K562 (cell line): ENCODE measurements around the gene TSPOAP1. TPM values are rescaled to one million over a fixed set of nuclear protein-coding genes. Genes with fewer than 3 reads are reported as not detected.

Experiments used
- ARID3B ChIP-seq: fragments of 250-450 bp; sonication (Bioruptor Pico); IDR thresholded peaks from 2 replicates; pipeline ENCODE4 v1.4.0; 2020; ENCODE audit warnings: borderline replicate concordance
- BRCA1 ChIP-seq, 2 experiments: fragments of 450-650 bp in 1 of 2; sonication (generic) in 1 of 2; formaldehyde crosslinking in 1 of 2; IDR thresholded peaks; 2 replicates each; pipeline versions ENCODE4 v1.5.0 to v1.6.1; 2017 to 2020; ENCODE audit warnings: mild to moderate bottlenecking in 1 of 2, missing genetic modification reagents in 1 of 2
- CBFA2T3 ChIP-seq: fragments of 450-650 bp; IDR thresholded peaks from 2 replicates; pipeline ENCODE4 v1.6.1; 2017
- DMBX1 ChIP-seq: fragments of 250-450 bp; sonication (Bioruptor Pico); IDR thresholded peaks from 2 replicates; pipeline ENCODE4 v1.8.0; 2022; ENCODE audit warnings: inconsistent platforms, mild to moderate bottlenecking, moderate library complexity, borderline replicate concordance
- E2F3 ChIP-seq: fragments of 250-450 bp; sonication (Bioruptor Pico); IDR thresholded peaks from 2 replicates; pipeline ENCODE4 v1.4.0; 2020; ENCODE audit warnings: mild to moderate bottlenecking
- HES1 ChIP-seq: fragments of 450-650 bp; IDR thresholded peaks from 2 replicates; pipeline ENCODE4 v1.6.1; 2016; ENCODE audit warnings: low read depth, mild to moderate bottlenecking, moderate library complexity
- NCOR1 ChIP-seq: fragments of 450-650 bp; IDR thresholded peaks from 2 replicates; pipeline ENCODE4 v1.6.1; 2016; ENCODE audit warnings: mild to moderate bottlenecking, moderate library complexity
- PBX2 ChIP-seq, 2 experiments: IDR thresholded peaks in 1 of 2; conservative IDR thresholded peaks in 1 of 2; 2 replicates each; pipeline ENCODE4 v1.6.1; 2016; ENCODE audit warnings: low read depth in 2 of 2, mild to moderate bottlenecking in 1 of 2, missing compliant biosample characterization in 1 of 2, missing genetic modification characterization in 1 of 2, moderate library complexity in 1 of 2
- PHF21A ChIP-seq: fragments of 450-650 bp; IDR thresholded peaks from 2 replicates; pipeline ENCODE4 v1.6.1; 2017; ENCODE audit warnings: low read depth, borderline replicate concordance
- PML ChIP-seq: IDR thresholded peaks from 2 replicates; pipeline ENCODE4 v1.6.1; 2012; ENCODE audit warnings: low read length, inconsistent platforms
- SAFB2 ChIP-seq: fragments of 200-400 bp; formaldehyde crosslinking; IDR thresholded peaks from 2 replicates; pipeline ENCODE4 v1.6.1; 2018; ENCODE audit warnings: borderline replicate concordance, low read length, low read depth, moderate library complexity; ENCODE audit not compliant: severe bottlenecking
- SIN3B ChIP-seq: fragments of 450-650 bp; IDR thresholded peaks from 2 replicates; pipeline ENCODE4 v1.6.1; 2017; ENCODE audit warnings: low read depth, mild to moderate bottlenecking, moderate library complexity
- SIRT6 ChIP-seq: IDR thresholded peaks from one replicate; pipeline ENCODE4 v1.6.1; 2012; ENCODE audit warnings: low read depth, mild to moderate bottlenecking, control low read depth, inconsistent platforms, low read length, moderate library complexity
- TARDBP ChIP-seq: fragments of 450-650 bp; IDR thresholded peaks from 2 replicates; pipeline ENCODE4 v1.6.1; 2016
- ZC3H4 ChIP-seq: sonication (generic); formaldehyde crosslinking; IDR thresholded peaks from 2 replicates; pipeline ENCODE4 v1.9.0; 2021; ENCODE audit warnings: missing genetic modification reagents, borderline replicate concordance
- ZNF232 ChIP-seq: sonication (generic); formaldehyde crosslinking; IDR thresholded peaks from 2 replicates; pipeline ENCODE4 v1.8.0; 2022; ENCODE audit warnings: mild to moderate bottlenecking, missing genetic modification reagents
- ZNF785 ChIP-seq: fragments of 250-450 bp; sonication (Bioruptor Pico); IDR thresholded peaks from 2 replicates; pipeline ENCODE4 v1.4.0; 2020; ENCODE audit warnings: mild to moderate bottlenecking
- polyA plus RNA-seq, 8 experiments: library from polyadenylated mRNA; depleted of rRNA in 4 of 8; stranded (reverse) in 5 of 8; unstranded in 3 of 8; fragments of >200 nt; fragmentation: Nextera tagmentation in 2 of 8; fragmentation: Illumina TruSeq in 1 of 8; extraction: Ambion mirVana in 2 of 8; extraction: Trizol in 1 of 8; gene quantifications; 2 replicates each; pipeline versions ENCODE4 v1.2.1 to v1.2.3, GENCODE V29; 2011 to 2014; ENCODE audit warnings: inconsistent platforms in 1 of 8, missing spikeins in 1 of 8
- total RNA-seq, 7 experiments: library from RNA; depleted of rRNA in 6 of 7; stranded (reverse); fragments of >200 nt in 6 of 7; fragmentation: Illumina TruSeq in 2 of 7; extraction: Trizol in 2 of 7; gene quantifications; 2 replicates each; pipeline versions ENCODE4 v1.2.1 to v1.2.3, GENCODE V29; 2011 to 2021; ENCODE audit warnings: low replicate concordance in 1 of 7
- TF ChIP-seq, protein P1 (sequence below): fragments of 450-650 bp; IDR thresholded peaks from 2 replicates; pipeline ENCODE4 v1.6.1; 2017; ENCODE audit warnings: mild to moderate bottlenecking, moderate library complexity
- TF ChIP-seq, protein P2 (sequence below): fragments of 450-650 bp; formaldehyde crosslinking; IDR thresholded peaks from 2 replicates; pipeline ENCODE4 v1.4.0; 2022; ENCODE audit warnings: missing genetic modification characterization

The TSPOAP1 gene
- total and polyA plus RNA-seq, 9 of the 15 experiments (the other 6 are each of a cell fraction or from before 2014, with no cell fraction given) = 0.87 to 3.9 (median 1.8) TPM; not detected in 2

- TF ChIP-seq, protein P1, sequence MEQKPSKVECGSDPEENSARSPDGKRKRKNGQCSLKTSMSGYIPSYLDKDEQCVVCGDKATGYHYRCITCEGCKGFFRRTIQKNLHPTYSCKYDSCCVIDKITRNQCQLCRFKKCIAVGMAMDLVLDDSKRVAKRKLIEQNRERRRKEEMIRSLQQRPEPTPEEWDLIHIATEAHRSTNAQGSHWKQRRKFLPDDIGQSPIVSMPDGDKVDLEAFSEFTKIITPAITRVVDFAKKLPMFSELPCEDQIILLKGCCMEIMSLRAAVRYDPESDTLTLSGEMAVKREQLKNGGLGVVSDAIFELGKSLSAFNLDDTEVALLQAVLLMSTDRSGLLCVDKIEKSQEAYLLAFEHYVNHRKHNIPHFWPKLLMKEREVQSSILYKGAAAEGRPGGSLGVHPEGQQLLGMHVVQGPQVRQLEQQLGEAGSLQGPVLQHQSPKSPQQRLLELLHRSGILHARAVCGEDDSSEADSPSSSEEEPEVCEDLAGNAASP = no peak
- peak; percentile 96 for TF ChIP-seq SIN3B
- TF ChIP-seq CBFA2T3 = 0 out of 2 replicates have a peak, but pooled peaks have one; percentile 7
- no peak for TF ChIP-seq ZNF232 (CRISPR knock-in tag)
- peak; percentile 47; the same call in 1 of the 2 replicates for TF ChIP-seq E2F3 (CRISPR knock-in tag)
- TF ChIP-seq NCOR1 = peak; percentile 50
- peak; percentile 43; the same call in 1 of the 2 replicates for TF ChIP-seq PML
- TF ChIP-seq, protein P2, sequence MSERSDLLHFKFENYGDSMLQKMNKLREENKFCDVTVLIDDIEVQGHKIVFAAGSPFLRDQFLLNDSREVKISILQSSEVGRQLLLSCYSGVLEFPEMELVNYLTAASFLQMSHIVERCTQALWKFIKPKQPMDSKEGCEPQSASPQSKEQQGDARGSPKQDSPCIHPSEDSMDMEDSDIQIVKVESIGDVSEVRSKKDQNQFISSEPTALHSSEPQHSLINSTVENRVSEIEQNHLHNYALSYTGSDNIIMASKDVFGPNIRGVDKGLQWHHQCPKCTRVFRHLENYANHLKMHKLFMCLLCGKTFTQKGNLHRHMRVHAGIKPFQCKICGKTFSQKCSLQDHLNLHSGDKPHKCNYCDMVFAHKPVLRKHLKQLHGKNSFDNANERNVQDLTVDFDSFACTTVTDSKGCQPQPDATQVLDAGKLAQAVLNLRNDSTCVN (CRISPR knock-in tag) = no peak
- TF ChIP-seq BRCA1 (IDR thresholded peaks at IDR 0.05) = no peak
- TF ChIP-seq BRCA1 (CRISPR knock-in tag; IDR thresholded peaks at IDR 0.05) = no peak
- TF ChIP-seq SIRT6 = no peak
- TF ChIP-seq HES1 = no peak
- no peak for TF ChIP-seq TARDBP
- TF ChIP-seq ZC3H4 (CRISPR knock-in tag) = peak; percentile 22; the same call in 1 of the 2 replicates
- no peak for TF ChIP-seq PBX2 (CRISPR knock-in tag; IDR thresholded peaks at IDR 0.05; ENCODE audit: low read depth)
- no peak for TF ChIP-seq PBX2 (tag; conservative IDR thresholded peaks at IDR 0.05; ENCODE audit: low read depth)
- no peak for TF ChIP-seq ZNF785 (CRISPR knock-in tag)
- no peak for TF ChIP-seq ARID3B (CRISPR knock-in tag)
- TF ChIP-seq PHF21A = no peak
- TF ChIP-seq SAFB2 = no peak
- 0 out of 2 replicates have a peak, but pooled peaks have one; percentile 13 for TF ChIP-seq DMBX1 (CRISPR knock-in tag)
Observed at GRCh38 chr17:58351831-58352595, 23.4 kb upstream of the TSPOAP1 start, which contains the start of gene SUPT4H1 (continued).
